Stimulated activated CD4-positive, alpha-beta T cell treated with anti-CD3 and anti-CD28 coated beads, Interleukin-1b, Interleukin-23, amount 100 ng/mL, for 1 hour (primary cell): ENCODE measurements around the gene CEP104.

Experiments used
- DNase-seq, 2 donors: peaks; one replicate each; pipeline ENCODE4 v3.0.0-alpha.2; 2020; ENCODE audit warnings: low read depth in 2 of 2

Gene CEP104

DNA sequence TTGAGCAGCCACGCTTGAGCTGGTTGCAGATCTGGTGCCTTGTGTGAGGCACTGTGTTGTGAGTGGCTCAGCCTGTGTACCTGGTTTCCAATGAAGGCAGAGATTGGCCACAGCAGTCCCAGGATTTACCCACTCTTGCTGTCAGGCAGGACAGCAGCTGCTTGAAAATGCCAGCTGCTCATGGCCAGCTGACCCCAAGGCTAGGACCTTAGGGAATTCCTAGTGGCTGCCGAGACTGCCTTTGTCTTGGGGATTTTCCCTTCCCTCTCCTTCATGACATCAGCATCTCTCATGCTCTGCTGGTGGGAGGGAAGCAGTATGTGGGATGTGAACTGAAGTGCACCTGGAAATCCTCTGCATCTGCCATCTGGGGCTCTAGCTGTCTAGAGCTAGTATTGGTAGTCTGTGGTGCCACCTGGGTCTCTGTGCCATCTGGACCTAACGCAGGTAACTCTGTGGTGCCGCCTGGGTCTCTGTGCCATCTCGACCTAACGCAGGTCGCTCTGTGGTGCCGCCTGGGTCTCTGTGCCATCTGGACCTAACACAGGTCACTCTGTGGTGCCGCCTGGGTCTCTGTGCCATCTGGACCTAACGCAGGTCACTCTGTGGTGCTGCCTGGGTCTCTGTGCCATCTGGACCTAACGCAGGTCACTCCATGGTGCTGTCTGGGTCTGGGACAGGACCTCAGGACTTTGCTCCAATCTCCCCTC, 56.9 kb downstream of the CEP104 start:
- no peak for DNase-seq

- DNase-seq = peak; percentile 80 to 83
Observed at GRCh38 chr1:3796215-3797061, 60.6 kb downstream of the CEP104 start, which contains the start of gene LRRC47. Gene LRRC47, minus strand, starts transcription at chr1:3796498. Its CDS starts 22 bp downstream, at chr1:3796476.

DNA sequence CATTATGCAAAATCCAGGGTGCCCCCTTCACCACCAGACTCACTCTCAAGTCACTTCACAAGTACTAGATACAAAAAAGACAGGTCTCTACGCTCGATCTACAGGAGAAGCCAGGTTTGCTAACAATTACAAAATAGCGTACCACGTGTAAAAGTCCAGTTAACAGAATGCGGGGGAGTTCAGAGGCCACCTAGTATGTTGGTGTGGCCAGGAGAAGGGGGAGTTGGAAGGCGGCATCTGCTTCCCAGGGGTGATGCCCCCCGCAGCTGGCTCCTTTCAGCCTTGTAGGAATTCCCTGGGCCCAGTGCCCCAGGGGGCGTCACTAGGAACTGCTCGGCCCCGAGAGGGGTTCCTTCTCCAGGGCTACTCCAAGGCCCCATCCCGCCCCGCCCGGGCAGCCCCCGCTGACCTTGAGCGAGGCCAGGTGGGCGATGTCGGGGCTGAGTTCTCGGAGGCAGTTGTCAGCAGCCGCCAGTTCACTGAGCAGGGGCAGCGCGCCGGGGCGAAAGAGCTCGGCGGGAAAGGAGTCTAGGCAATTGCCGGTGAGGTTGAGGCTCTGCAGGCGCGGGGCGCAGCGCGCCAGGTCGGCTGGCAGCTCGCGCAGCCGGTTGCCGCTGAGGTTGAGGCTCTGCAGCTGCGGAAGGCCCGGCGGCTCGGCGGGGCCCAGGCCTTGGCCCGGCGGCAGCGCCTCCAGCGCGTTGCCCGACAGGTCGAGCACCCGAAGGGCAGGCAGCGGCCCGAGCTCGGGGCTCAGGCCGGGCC, 61.4 kb downstream of the CEP104 start:
- DNase-seq = no peak

DNA sequence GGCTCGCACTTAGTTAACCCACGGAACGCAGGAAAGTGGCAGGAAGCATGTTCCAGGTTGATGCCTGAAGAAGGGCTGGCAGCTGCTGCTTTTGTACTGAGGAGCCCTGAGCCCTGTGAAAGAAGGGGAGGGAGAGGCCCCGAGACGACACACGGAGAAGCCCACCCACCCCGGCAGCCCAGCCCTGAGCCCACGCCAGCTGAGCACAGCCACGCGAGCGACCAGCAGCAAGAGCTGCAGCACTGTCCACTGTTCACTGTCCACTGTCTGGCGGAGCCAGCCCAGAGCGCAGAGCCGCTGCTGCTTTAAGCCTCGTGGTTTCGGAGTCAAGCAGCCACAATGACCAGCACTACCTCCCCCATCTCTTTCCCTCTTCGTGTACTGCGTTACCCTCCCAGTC, 66.1 kb downstream of the CEP104 start:
- no peak for DNase-seq

DNA sequence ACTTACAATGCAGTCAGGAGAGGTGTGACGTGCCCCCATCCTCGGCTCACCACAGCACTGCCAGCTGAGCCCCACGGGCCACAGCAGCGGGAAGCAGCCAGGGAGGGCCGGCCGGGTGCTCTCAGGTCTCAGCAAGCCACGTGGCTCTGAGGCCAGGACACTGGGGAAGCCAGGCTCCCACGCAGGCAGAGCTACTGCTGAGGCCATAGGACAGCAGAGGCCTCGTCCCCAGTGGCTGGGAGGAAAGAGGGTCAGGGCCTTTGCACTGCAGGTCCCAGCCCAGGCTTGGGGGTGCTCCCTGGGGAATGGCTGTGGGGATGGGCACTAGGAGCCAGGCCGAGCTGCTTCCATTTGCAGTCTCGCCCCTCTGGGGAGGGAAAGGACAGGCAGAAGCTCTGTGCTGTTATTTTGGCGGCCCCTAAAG, 66.5 kb downstream of the CEP104 start:
- DNase-seq = no peak

- no peak for DNase-seq
Observed at GRCh38 chr1:3789421-3790300, 67.3 kb downstream of the CEP104 start.

GRCh38 chr1:3788756-3789420, 68.1 kb downstream of the CEP104 start:
- DNase-seq = no peak

GRCh38 chr1:3787745-3788605, 69.0 kb downstream of the CEP104 start:
- DNase-seq = no peak

DNA sequence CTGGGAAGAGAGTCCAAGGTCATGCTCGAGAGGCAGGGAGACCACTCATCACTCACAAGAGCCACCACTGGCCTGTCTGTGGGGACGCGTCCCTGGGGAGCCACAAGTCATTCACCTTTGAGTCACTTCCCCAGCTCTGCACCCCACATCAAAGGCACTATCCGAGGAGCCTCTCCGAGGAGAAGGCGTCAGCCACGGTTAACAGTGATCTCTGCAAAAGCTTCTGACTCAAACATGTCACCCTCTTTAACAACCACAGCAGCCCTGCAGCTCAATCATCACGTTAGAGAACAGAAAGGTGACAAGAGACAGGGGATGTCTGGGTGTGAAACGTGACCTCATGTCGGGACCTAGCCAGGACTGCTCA, 69.7 kb downstream of the CEP104 start:
- no peak for DNase-seq

GRCh38 chr1:3786468-3787348, 70.3 kb downstream of the CEP104 start:
- no peak for DNase-seq

GRCh38 chr1:3785456-3786157, 71.4 kb downstream of the CEP104 start:
- DNase-seq = no peak

GRCh38 chr1:3785045-3785444, 72.0 kb downstream of the CEP104 start:
- no peak for DNase-seq

- DNase-seq = no peak
Observed at GRCh38 chr1:3783651-3784474, 73.1 kb downstream of the CEP104 start.

DNA sequence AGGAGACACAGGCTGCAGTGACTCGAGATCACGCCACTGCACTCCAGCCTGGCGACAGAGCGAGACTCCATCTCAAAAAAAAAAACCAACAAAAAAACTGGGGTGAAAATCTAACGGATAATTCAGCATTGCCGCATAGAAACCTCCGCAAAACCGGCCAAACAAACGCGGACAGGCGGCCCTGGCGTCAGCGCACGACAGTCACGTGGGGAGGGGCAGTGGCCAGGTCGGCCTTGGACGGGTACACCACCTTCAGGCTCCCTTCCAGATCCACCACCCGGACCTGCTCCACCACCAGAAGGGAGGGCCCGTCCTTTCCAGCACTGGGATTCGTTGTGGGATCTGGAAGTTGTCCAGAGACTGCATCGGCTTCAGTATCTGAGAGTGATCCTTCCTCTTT, 76.1 kb downstream of the CEP104 start:
- no peak for DNase-seq

DNA sequence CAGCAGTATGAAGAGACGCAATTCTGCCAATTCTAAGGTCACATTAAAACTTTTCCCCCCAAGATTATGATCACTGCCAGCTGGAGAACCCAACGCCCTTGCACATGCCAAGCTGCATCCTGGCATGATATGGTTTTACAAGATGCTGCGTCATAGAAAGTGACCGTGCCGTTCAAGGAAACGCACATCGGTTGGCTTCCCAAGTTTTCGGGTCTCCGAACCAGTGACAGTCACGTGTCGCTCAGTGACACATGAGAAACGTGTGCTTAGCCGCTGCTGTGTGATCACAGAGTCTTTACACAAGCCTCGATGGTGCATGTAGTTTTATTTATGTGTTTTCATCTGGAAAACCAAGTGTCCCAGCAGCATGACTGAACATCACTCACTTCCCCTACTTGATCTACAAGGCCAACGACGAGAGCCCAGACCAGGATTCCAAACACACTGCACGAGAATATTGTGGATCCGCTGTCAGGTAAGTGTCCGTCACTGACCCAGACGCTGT, 77.0 kb downstream of the CEP104 start:
- DNase-seq = no peak

- no peak for DNase-seq
Observed at GRCh38 chr1:3779265-3779911, 77.6 kb downstream of the CEP104 start.
